H7 (cell line): ENCODE measurements around the gene SCARF1. TPM values are rescaled to one million over a fixed set of nuclear protein-coding genes. Genes with fewer than 3 reads are reported as not detected.

Source experiments
- DNase-seq: peaks from one replicate; pipeline ENCODE4 v3.0.0; 2012
- H3K27me3 ChIP-seq: 2 replicates; pipeline ENCODE4 v1.6.0; 2011; ENCODE audit warnings: mild to moderate bottlenecking, low read length; ENCODE audit not compliant: control insufficient read depth, insufficient read depth
- H3K36me3 ChIP-seq: replicated peaks from 2 replicates; pipeline ENCODE4 v1.5.1; 2011; ENCODE audit warnings: low read length; ENCODE audit not compliant: control insufficient read depth, insufficient read depth
- H3K4me3 ChIP-seq: 2 replicates; pipeline ENCODE4 v1.5.1; 2011; ENCODE audit warnings: low read depth, mild to moderate bottlenecking, control low read depth, low read length, moderate library complexity; ENCODE audit not compliant: insufficient read depth
- total RNA-seq: library from RNA; depleted of rRNA; stranded (reverse); fragments of >200 nt; shearing (Covaris generic); gene quantifications from 2 replicates; pipeline ENCODE4 v1.2.3, GENCODE V29; 2014

The SCARF1 gene
- total RNA-seq, 1 experiment from 2014 or later = 7.6 TPM

DNA sequence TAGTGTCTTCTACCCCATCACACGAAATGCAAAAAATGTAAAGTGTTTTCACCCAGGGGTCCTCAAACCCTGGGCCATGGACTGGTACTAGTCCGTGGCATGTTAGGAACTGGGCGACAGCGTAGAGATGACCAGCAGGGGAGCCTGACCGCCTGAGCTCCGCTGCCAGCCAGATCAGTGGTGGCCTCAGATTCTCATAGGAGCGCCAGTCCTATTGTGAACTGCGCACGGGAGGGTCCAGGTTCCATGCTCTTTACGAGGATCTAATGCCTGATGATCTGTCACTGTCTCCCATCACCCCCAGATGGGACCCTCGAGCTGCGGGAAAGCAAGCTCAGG lies 4.5 kb downstream of the SCARF1 start:
- Histone ChIP-seq H3K27me3 (peaks cover 8% of the 10 kb centered on the region), H3K4me3 (no peak overlapping the region), H3K36me3 (no peaks in the 10 kb centered on the region)
- DNase-seq = peak; percentile 42

DNA sequence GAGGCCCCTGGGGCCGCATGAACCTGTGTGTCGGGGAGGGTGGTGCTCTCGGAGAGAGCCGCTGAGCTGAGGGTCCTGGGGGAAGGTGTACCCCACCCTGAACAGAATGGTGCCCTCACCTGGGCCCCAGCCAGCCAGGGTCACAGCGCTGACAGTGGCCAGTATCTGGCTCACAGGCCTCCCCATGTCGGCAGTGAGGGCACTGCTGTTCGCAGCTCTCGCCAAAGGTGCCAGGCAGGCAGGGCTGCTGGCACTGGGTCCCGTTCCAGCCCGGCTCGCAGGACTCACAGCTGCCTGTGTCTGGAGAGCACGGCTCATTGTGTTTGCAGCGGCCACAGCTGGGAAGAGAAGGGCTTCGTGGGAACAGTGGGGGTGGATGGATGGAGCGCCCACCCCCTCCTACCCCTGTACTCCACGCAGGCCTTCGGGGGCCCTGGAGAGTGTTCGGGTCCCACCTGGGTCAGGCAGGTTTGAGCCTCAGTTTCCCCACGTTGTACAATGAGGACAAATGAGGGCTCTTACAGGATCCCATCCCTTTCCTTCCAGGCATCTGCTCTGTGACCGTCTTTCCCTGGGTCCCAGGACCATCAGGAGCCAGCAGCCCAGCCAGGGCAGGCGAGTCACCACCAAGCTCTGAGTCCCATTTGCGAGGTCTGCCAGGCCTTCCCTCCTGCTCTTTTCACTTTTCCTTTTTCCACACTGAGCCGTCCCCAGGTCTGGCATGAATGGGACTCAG lies 5.0 kb downstream of the SCARF1 start:
- Histone ChIP-seq H3K4me3 (no peak overlapping the region), H3K36me3 (no peaks in the 10 kb centered on the region), H3K27me3 (peaks cover 8% of the 10 kb centered on the region)
- DNase-seq = peak; percentile 55

DNA sequence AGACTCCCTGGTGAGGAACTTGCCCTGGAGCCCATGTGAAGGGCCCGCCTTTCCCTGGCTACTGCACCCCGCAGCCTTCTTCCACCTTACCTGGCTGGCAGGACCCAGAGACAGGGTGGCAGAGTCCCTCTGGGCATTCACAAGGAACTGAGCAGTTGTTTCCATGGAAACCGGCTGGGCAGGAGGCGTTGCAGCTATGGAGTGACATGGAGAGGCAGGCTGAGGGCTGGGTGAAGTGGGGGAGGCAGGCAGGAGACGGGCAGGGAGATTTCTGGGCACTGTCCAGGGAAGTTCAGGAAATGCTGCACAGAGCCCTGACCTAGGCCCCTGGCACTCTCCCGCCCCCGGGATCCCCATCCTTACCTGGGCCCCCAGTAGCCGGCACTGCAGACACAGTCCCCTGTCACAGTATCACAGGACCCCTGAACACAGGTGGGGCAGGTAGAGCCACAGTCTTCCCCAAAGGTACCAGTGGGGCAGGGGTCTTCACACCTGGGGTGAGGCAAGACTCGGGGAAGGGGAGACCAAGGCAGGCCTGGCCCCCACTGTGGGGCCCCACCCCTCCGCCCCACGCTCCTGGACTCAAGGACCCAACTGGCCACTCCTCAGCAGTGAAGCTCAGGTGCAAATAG lies 5.9 kb downstream of the SCARF1 start:
- H3K4me3 ChIP-seq = no peak overlapping the region
- peaks cover 5% of the 10 kb centered on the region for H3K27me3 ChIP-seq
- DNase-seq = peak; percentile 72
- H3K36me3 ChIP-seq = no peaks in the 10 kb centered on the region

DNA sequence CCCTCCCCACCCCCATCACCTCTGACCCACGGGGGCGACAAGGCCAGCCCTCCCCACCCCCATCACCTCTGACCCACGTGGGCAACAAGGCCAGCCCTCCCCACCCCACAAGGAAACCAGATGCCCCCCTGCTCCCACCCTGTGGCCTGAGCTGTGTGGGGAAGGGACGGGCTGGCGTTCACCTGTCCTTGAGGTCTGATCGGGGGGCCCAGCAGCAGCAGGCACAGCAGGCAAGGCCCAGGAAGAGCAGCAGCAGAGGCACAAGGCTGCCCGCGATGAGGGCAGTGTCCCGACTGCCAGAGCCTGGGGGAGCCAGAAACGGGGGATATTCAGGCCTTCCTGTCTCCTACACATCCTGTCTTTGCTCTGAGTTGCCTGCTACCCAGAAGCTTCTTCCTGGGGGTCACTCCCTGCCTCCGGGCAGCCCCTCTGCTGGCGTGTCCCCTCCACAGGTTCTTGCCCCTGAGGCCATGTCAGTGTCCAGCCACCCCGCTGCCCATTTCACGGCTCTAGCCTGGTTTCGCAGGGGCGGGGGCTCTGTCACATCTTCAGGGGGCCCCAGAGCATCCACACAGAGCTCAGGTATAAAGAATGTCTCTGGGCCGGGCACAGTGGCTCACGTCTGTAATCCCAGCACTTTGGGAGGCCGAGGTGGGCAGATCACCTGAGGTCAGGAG lies 6.8 kb downstream of the SCARF1 start:
- Histone ChIP-seq H3K4me3 (no peak overlapping the region), H3K36me3 (no peaks in the 10 kb centered on the region), H3K27me3 (no peaks in the 10 kb centered on the region)
- DNase-seq = peak; percentile 47

DNA sequence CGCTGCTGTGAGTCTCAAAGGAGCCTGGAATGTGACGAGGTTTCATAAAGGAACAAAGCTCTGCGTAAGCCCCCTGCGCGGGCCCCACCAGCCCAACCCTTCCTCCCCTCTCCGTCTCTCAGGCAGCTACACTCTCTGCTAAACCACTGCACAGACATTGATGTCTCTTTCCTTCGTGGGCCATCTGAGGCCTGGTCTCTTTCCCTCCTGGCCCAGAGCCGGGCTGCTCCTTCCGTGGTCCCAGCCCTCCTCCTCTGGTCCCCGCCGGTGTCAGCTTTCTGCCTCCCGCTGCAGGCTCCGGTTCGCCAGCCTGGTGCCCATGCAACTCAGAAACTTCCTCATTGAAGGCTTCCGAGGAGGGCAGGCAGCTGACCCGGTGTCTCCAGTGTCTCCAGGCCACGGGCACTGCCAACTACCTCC lies 7.4 kb downstream of the SCARF1 start:
- Histone ChIP-seq H3K36me3 (no peaks in the 10 kb centered on the region), H3K4me3 (no peak overlapping the region), H3K27me3 (no peaks in the 10 kb centered on the region)
- peak; percentile 63 for DNase-seq

DNA sequence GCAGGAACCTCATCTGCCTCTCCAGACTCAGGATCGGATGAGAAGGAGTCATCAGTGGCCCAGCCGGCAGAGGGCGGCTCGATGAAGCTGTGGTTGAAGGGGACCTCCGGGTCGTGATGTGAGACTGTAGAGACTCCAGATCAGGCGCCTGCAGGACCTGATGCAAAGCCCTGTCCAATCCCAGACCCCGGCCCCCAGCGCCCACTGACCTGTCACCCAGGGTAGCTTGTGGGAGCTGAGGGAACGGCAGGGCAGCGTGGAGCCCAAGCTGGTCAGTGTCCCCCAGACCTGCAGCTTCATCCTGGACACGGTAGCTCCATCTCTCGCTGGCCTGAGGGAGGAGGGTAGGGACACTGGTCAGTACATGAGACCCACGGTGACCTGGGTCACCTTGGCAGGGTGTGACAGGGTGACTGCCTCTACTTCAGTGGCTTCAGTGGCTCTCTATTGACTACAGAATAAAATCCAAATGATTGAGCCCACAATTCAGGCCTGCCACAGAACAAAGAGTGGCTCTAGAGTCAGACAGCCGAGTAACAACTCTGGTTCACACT lies 8.7 kb downstream of the SCARF1 start:
- Histone ChIP-seq H3K4me3 (no peak overlapping the region), H3K27me3 (no peaks in the 10 kb centered on the region), H3K36me3 (no peaks in the 10 kb centered on the region)
- peak; percentile 44 for DNase-seq

DNA sequence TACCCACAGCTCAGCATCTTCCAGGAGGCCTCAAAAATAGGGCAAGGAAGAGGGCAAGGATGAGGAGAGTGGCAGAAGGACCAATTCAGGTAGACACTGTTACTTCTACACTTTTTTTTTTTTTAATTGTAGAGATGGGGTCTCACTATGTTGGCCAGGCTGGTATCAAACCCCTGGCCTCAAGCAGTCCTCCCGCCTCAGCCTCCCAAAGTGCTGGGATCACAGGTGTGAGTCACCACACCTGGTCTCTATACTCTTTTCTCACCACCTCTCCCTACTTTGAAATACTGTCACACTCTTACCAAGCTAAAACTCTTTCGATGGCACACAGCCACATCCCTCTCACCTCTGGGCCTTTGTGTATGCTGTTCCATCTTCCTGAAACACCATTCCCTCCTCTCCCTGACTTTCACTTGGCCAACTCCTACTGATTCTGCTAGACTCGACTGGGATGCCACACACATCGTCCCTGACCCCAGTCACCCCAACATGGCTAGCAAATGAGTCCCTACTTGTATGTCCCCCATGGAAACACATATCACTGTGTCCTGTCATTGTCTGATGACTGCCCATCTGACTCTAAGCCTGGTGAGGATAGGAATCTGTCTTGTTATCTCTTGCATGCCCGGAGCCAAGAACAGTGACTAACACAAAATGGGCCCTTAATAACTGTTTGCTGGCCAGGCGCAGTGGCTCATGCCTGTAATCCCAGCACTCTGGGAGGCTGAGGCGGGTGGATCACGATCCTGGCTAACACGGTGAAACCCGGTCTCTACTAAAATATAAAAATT lies 9.7 kb downstream of the SCARF1 start:
- no peaks in the 10 kb centered on the region for H3K27me3 ChIP-seq
- H3K4me3 ChIP-seq = no peak overlapping the region
- DNase-seq = no peak
- H3K36me3 ChIP-seq = no peaks in the 10 kb centered on the region

DNA sequence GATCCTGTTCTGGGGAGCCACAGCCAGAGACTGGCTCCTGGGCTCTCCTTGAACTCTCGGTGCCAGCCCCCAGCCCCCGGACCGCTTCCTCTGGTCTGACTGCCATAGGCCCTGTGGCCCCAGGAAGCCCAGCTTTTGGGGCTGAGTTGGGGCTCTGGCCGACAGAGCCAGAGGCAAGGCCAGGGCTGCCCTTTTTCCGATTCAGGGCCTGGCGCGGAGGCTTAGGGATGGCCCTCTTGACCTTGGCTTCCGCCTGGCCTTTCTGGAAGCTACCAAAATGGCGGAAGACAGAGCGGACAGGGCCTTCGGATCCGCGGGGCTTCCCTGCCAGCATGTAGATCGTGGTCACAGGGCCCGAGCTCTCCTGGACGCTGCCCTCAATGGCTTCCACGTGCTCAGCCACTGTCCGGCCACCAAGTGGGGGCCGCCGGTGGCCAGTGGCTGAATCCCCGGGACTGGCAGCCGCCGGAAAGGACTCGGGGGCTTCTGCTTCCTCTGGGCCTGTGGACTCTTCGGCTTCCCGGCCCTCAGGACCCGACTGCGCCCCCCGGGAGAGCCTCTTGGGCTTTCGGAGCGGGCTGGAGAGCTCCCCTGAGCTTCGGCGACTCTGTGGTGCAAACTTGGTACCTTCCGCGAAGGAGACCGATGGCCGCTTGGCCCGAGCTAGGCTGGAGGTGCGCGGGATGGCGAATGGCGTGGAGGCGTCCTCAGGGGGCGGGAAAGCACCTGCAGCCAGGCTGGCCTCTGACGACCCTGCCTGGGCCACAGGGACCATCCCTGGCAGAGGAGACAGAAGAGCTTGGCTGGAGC lies 10.5 kb downstream of the SCARF1 start:
- H3K4me3 ChIP-seq = no peak overlapping the region
- no peaks in the 10 kb centered on the region for H3K36me3 ChIP-seq
- H3K27me3 ChIP-seq = no peaks in the 10 kb centered on the region
- peak; percentile 36 for DNase-seq

DNA sequence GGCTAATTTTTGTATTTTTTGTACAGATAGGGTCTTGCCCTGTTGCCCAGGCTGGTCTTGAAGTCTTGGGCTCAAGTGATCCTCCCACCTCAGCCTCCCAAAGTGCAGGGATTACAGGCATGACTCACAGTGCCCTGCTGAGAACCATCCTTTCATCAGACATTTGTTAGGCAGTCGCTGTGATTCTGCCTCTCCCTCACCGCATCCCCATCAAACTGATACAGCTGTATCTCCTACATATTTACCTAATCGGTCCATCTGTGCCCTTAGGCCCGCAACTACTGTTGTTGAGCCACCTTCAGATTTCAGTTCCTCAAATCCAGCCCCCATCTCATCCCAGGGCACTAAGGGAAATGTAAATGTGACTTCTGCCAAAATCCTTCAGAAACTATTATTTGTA lies 14.9 kb downstream of the SCARF1 start:
- Histone ChIP-seq H3K36me3 (0 out of 2 replicates have a peak, but pooled peaks cover 2% of the 10 kb centered on the region), H3K4me3 (no peak overlapping the region), H3K27me3 (peaks cover 5% of the 10 kb centered on the region; the same call in 1 of the 2 replicates)
- DNase-seq = no peak

DNA sequence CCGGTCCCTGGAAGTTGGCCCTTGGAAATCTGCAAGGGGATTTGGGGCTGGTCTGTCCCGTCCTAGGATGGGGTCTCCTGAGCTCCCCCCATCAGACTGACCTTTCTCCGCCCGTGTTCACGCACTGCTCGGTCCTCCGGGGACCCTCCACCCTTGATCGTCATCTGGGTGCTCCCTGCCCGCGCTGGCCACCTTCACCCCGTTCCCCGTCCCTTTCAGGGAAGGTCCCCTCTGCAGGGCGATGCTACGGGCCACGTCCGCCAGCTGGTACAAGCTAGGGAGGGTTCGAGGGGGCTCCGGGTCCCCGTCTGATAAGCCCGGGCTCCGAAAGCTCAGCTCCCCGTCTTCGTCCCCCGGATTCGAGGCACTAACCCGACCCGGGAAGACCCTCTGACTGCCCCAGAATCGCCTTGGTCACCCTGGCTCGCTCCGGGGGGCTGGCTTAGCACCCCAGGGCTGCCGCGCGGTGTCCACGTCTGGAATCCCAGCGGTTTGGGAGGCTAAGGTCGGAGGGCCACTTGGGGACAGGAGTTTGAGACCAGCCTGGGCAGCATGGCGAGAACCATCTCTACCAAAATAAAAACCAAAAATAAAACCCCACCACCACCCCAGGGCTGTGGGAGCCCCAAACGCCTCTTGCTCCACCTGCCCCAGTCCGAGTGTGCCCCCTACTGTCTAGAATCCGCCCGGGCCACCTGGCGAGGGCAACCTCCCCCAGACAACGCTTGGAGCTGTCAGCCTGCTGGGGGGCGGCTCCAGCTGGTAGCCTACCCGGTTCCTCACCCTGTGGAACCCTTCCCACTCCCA lies 15.8 kb downstream of the SCARF1 start:
- Histone ChIP-seq H3K36me3 (peaks cover 2% of the 10 kb centered on the region; the same call in 1 of the 2 replicates), H3K4me3 (peak overlapping the region; percentile 85), H3K27me3 (peaks cover 5% of the 10 kb centered on the region; the same call in 1 of the 2 replicates)
- peak; percentile 87 for DNase-seq

DNA sequence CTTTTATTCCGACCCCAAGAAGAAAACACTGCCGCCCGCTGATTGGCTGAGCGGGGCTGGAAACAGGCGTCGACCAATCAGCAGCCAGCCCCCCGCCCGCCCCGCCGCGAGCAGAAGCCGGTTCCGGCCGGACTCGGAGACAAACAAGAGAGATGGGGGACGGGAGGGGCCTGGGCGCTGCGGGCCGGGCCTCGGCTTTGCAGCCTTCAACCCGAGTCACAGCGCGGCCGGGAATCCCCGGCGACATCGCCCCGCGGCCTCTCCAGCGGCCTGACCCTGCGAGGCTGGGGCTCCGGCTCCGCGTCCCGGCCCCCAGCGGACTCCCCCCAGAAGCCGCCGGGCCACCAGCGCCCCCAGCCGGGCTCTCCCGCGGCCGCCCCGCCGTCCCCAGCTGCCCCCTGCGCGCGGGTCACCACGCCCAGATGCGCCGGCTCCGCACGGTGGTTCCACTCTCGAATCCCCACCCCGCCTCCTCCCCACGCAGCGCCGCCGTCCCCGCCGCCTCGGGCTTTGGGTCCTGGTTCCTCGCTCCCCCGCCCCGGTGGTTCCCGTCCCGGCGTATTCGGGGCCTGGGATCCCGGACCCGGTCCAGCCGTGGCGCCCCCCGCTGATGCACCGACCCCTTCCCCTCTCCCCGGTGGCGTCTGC lies 16.6 kb downstream of the SCARF1 start:
- Histone ChIP-seq H3K36me3 (peaks cover 2% of the 10 kb centered on the region; the same call in 1 of the 2 replicates), H3K4me3 (peak overlapping the region; percentile 85), H3K27me3 (peaks cover 5% of the 10 kb centered on the region; the same call in 1 of the 2 replicates)
- peak; percentile 100 for DNase-seq

DNA sequence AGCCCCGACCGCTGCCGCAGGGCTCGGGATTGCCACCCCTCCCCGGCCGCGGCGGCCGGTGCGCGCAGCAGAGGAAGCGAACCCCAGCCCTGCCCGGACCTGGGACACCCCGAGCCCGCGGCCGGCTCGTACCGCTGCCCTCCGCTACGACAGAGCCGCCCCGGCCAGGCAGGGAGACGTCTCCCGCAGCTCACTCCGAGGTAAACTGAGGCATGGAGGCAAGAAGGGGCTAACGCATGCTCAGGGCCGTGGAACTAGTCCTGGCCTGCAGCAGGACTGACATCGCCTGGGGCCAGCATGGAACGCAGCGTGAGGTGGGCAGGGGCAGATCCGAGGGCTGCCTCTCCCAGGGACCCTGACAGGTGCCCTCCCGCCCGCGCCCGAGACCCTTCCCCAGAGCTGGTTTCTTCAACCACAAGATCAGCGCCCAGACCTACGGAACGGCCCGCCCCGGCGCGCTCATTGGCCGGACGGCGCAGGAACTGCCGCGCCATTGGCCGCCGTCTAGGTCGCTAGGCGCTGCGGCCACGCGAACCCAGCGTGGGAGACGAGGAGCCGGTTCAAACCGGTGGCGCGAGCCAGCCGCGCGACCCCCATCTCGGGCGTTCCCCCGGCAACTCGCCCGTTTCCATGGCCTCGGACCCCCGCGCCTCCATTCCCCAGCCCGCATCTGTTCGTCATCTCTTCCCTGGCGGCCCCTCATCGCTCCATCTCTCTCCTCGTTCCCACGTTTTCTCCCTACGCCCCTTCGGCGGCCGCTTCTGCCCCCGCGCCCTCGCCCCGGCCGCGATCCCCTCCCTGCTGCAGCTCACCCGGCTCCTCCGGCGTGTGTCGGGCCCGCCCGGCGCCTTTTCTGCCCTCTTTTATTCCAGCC lies 17.3 kb downstream of the SCARF1 start, which contains the start of gene SLC43A2:
Gene SLC43A2, minus strand, starts transcription at position 853 of the 874 bp plus-strand sequence. CDS start 960 bp downstream, outside the sequence.
- Histone ChIP-seq H3K27me3 (peaks cover 5% of the 10 kb centered on the region; the same call in 1 of the 2 replicates), H3K4me3 (peak within 1 kb of the TSS; percentile 85), H3K36me3 (peaks cover 2% of the 10 kb centered on the region; the same call in 1 of the 2 replicates)
- DNase-seq = peak; percentile 98
